Stimulated activated CD4-positive, alpha-beta T cell treated with anti-CD3 and anti-CD28 coated beads, TNF-alpha, amount 100 ng/mL, for 4 hours (primary cell): Measurements from ENCODE around the gene RCHY1.
A peak's percentile ranks its signal among the peaks of the same experiment; 100 is the strongest.
"Not testable (repeated sequence)": the region's sequence is repeated elsewhere in the genome, so short reads cannot be mapped to it uniquely, and the experiment has no call there.

Experiments used
- DNase-seq, 3 experiments: peaks; one replicate each; pipeline ENCODE4 v3.0.0-alpha.2; 2020; ENCODE audit warnings: low read depth in 3 of 3

Gene RCHY1

DNA sequence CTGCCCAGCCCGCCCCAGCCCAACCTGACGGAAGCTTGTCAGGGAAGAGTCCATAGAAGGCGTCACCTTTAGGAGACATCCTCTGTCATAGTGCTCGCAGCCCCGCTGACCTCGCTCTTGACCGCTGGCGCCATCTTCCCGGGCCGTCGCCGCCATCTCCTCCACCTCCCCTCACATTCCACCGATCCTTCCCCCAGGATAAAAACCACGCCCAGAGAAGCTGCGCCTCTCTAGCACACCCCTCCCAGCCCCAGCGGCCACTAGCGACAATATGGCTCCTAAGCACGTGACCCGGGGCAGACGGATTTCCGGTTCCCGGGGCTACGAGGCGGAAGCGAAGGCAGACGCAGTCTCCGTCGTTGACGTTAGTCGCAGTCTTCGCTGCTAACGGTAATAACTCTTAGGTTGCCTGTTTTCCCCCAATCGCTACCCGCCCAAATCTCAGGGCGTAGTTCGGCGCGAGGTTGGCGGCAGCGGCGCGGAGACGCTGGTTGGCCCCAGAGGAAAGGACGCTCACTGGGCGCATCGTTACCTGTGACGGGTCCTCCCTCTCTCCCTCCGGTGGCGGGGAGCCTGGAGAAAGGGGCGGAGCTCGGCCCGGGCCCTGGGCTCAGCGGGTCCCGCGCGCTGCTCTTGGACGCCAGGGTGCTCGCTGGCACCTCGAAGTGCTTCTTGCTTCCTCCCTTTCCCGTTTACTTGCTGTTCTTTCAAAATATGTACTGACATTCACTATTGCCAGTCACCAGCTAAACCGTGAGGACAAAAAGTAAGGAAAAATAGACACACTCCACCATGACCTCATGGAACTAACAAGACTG is at the start of gene RCHY1, which contains the start of gene THAP6:
RCHY1 (minus strand) TSS at position 273 of the 818 bp plus-strand sequence; CDS start at position 156, 117 bp downstream.
THAP6 (plus strand) TSS at position 343 of the 818 bp plus-strand sequence. CDS start 980 bp downstream, outside the sequence.
- peak; percentile 71 to 80 (median 79) for DNase-seq

DNA sequence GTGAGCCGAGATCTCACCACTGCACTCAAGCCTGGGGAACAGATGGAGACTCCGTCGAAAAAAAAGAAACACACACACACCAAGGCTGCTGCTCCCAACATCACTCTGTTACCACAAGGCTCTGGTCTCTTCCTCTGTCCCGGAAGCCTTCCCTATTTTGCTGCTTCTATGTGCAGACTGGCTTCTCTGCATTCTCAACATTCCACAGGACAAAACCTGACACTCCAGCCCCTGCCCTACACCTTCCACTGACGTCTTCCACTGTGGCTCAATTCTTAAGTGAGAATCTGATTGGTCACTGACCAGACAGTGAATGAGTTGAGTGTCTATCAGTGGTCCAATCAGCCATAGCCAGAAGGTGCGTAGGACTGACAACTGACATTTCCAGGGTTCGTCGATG is 47.6 kb upstream of the RCHY1 start:
- no peak for DNase-seq

DNA sequence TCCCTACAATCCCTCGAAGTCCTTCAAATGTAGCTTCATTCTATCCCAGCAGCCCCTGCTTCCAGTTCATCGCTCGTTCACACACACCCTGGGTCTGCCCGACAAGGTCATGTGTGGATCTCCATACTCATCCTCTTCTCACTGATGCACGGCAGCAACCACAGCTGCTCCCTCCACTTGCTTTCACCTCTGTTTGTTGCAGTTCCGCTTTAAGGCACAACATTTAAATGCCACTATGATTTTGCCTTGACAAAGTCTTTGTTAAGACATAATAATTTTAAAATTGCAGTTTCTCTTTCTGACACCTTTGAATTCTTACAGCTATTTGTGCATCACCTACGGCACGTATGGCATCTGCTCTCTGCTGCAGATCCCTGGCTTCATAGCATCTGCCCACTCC is 43.5 kb upstream of the RCHY1 start:
- no peak for DNase-seq

DNA sequence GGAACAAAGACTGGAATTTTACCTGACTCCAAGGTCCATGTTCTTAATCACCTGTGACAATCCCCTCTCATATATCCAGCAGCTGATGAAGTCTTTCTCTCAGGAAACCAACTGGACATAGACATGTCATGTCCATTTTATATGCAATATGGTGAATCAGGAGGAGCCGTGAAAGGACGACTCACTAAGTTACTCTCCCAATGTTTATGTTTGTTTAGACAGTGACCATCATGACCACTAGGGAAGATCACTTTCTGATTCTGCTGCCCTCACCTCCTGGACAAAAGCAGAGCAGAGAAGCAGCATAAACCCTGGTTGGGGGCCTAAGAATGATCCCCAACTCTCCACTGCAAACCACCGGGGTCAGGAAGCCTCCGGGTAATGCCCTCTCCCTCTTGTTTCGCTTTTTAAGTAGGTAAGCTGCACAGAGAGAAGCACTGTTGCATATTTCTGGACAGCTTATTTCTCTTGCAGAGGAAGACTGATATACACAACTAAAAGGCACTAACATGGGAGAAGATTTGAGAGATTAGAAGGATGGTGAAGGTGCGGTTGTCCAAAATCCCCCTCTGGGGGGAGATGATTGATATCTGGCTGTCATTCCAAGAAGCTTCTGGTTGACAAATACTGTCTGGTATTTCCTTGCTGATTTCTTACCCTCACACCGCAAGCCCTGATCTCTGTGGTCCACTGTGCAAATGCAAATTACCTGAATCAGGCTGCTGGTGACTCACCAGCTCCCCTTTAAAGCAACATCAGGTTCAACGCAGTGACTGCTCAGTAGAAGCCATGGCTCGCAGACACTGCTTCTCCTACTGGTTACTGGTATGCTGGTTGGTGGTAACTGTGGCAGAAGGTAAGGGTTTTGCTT is 41.3 kb upstream of the RCHY1 start, which contains the start of gene ODAPH:
ODAPH (plus strand) TSS at position 773 of the 871 bp plus-strand sequence; CDS start at position 790, 17 bp downstream.
- peak in 1 of 3 experiments; percentile 2 for DNase-seq

DNA sequence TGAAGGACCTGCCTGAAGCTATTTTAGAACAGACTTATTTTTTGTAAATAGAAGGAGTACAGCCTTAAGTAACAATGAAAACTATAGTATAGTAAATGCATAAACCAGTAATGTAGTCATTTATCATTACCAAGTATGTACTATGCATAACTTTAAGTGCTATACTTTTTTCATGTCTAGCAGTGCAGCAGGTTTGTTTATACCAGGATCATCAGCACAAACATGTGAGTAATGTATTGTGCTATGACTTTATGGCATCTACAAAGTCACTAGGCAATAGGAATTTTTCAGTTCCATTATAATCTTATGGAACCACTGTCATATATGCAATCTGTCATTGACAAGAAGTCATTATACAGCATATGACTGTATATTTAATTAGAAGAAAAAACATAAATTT is 38.2 kb upstream of the RCHY1 start:
- no peak for DNase-seq

DNA sequence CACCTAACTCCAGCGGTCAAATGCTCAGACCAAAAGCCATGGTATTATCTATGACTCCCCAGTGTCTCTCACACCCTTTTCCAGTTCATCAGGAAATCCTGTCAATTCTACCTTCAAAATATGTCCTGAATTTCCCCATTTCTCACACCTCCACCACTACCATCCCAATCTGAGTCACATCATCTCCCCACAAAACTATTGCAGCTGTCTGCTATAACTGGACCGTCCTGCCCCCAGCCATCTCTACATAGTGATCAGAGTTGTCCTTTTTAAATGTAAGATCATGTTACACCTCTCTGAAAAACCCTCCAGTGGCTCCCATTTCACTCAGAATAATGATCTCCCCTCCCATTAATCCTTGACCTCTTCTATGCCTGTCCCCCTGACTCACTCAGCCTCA is 34.8 kb upstream of the RCHY1 start:
- DNase-seq = no peak

DNA sequence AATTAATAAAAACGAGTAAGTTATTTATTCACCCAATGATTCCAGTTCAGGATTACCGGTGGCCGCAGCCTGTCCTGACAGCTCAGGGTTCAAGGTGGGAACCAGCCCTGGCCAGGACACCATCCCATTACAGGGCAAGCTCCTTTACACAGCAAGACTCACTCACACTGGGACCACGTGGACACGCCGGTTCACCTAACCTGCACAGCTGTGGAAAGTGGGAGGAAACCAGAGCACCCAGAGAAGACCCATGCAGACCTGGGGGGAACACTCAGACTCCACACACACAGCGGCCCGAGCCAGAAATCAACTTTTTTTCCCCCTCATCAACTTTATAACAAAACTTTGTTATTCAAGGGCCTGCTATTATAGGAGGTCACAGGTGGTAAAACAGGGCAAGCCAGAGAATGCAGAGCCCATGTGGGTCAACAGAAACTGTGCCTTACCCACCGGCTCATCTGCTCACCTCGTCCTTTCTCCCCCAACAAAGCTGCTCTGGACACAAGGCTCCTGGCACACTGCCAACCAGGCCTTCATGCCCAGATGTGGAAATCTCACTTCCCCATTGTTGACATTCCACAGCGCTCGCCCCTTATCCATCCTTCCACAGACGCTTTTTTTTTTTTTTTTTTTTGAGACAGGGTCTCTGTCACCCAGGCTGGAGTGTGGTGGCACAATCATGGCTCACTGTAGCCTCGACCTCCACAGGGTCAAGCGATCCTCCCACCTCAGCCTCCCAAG is 33.6 kb upstream of the RCHY1 start:
- DNase-seq = no peak

DNA sequence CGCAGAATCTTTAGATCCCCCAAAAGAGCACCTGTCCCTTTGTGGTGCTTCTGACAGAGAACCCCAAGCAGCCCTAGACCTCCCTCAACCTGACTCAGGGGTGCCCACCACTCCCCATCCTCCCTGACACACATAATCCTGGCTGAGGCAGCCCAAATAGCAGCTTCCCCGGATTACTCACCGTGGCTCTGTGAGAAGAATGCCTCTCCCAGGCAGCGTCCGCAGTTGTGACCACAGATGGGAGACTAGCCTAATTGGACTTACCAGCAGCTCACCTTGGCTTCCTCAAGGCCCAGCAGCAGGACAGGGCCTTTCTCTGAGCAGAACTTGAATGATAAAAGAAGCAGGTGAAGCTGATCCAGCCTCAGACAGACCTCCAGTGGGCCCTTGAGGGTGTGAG is 31.3 kb upstream of the RCHY1 start:
- no peak for DNase-seq

DNA sequence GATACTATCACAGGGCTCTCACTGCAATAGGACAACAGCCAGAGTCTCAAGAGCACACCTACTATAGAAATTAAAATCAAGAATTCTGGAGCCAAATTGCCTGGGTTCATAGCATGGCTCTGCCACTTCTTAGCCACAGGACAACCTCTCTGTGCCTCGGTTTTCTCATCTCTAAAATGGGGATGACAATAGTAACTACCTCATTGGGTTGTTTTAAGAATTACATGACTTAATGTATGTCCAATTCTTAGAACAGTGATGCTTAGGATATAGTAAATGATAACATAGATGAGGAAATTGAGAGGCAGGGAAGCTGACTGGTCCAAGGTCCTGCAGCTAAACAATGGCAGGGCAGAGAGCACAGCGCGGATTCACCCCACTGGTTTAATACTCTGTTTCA is 30.7 kb upstream of the RCHY1 start:
- no peak for DNase-seq

DNA sequence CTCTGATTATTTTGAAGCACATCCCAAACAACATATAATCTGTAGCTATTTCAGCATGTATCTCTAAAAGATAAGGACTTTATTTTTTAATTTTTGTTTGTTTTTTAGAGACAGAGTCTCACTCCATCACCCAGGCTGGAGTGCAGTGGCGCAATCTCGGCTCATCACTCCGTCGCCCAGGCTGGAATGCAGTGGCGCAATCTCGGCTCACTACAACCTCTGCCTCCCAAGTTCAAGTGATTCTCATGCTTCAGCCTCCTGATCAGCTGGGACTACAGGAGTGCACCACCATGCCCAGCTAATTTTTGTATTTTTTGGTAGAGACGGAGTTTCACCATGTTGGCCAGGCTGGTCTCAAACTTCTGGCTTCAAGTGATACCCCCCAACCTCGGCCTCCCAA is 30.0 kb upstream of the RCHY1 start:
- DNase-seq = not testable (repeated sequence)

DNA sequence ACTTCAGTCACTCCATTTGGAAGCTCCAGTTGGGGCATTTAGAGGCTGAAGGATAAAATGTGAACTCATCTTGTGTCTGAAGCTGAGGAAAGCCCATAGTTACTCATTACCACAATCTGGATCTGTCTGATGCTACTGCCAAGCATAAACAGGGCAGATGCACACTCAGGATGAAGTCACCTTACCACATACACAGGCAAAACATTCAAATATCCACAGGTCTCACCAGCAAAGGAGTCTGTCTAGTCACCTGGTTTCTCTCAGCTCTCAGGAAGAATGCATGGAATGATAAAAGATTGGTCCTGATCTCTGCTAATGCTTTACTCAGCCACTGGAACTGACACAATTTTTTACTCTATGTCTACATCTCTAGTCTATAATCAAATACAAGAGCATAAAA is 28.6 kb upstream of the RCHY1 start:
- no peak for DNase-seq

DNA sequence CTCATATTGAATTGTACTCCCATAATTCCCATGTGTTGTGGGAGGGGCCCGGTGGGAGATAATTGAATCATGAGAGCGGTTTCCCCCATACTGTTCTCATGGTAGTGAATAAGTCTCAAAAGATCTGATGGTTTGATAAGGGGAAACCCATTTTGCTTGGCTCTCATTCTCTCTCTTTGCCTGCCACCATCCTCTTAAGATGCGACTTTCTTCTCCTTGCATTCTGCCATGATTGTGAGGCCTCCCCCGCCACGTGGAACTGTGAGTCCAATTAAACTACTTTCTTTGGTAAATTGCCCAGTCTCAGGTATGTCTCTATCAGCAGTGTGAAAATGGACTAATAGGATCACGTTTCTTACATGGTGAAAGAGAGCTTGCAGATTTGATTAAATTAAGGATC is 23.1 kb upstream of the RCHY1 start:
- DNase-seq = not testable (repeated sequence)

DNA sequence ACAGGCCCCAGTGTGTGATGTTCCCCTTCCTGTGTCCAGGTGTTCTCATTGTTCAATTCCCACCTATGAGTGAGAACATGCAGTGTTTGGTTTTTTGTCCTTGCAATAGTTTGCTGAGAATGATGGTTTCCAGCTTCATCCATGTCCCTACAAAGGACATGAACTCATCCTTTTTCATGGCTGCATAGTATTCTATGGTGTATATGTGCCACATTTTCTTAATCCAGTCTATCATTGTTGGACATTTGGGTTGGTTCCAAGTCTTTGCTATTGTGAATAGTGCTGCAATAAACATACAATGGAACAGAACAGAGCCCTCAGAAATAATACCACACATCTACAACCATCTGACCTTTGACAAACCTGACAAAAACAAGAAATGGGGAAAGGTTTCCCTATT is 19.7 kb upstream of the RCHY1 start:
- DNase-seq = not testable (repeated sequence)

DNA sequence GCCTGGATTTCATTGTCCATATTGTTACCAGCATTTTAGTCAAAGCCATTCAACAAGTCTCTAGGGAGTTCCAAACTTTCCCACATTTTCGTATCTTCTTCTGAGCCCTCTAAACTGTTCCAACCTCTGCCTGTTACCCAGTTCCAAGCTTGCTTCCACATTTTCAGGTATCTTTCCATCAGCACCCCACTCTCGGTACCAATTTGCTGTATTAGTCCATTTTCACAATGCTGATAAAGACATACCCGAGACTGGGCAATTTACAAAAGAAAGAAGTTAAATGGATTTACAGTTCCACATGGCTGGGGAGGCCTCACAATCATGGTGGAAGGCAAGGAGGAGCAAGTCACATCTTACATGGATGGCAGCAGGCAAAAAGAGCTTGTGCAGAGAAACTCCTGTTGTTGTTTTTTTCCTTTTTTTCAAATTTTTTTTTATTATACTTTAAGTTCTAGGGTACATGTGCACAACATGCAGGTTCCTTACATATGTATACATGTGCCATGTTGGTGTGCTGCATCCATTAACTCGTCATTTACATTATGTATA is 19.2 kb upstream of the RCHY1 start:
- DNase-seq = not testable (repeated sequence)

DNA sequence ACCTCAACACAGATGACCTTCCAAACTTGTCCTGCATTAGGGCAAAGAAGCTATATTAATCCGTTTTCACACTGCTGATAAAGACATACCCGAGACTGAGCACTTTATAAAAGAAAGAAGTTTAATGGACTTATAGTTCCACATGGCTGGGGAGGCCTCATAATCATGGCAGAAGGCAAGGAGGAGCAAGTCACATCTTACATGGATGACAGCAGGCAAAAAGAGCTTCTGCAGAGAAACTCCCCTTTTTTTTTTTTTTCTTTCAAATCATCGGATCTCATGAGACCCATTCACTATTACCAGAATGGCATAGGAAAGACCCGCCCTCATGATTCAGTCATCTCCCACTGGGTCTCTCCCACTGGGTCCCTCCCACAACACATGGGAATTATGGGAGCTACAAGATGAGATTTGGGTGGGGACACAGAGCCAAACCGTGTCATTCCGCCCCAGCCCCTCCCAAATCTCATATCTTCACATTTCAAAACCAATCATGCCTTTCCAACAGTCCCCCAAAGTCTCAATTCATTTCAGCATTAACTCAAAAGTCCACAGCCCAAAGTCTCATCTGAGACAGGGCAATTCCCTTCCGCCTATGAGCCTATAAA is 17.4 kb upstream of the RCHY1 start:
- DNase-seq = not testable (repeated sequence)

DNA sequence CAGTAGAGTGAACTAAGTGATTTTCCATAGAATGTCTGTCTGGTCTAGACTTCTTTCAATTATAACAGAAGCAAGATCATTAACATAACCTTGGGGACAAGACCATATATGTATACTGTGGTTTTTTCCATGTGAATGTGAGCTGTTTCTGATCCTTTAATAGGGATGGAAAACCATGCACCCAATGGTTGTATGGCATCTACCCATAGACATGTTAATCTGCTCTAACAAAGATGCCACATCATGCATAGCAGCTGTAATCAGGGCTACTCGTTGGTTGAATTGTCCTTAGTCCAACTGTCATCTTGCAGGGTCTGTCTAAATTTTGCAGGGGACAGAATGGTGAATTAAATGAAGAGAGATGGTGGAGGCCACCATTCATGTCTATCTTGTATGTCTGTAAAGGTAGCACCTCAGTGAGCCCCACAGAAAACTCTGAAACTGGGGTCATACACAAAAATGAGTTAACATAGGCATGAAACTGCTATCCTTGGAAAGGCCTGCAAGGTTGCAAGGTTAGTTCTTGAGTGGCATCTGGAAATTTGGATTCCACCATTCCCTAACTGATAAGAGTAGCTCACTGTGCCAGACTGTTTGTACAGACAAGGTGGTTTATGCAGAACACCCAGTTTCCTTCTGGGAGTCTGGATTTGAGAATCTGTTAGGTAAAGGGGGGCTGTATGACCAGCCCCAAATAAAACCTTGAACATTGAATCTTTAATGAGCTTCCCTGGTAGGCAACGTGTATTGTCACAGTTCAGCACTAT is 16.5 kb upstream of the RCHY1 start:
- DNase-seq = no peak

DNA sequence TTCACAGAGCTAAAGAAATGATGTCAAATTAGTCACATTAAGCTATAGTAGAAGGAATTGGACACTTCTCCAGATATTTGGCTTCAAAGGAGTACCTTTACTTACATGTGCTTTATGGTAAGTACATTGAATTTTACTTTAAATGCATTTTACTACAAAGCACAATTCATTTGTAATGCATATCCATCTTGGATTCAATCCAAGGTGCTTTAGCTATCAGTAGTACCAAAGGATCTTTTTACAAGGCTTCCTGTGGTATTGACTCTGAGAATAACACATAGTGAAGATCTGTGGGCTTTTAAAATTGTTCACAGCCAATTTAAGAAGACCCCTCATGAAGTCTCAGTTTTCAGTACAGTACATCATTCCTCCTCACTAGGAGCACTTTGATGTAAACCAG is 13.3 kb upstream of the RCHY1 start:
- no peak for DNase-seq

DNA sequence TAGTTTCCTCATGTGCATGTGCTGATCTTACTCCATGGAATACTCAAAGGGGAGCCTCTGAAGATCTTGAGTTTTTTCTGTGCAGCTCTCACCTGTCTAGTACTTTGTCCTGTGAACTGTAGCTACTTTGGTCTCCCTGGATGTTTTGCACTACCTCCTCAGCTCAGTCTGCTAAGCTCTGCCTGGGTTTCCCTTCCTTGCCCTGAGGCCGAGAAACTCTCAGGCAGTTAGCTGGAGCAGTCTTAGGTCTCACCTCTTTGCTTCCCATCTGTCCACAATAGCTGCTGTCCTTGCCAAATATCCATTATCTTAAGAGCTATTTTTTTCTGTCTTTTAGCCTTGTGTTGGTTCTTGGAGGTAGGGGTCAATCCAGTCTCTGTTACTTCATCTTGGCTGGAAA is 11.7 kb upstream of the RCHY1 start:
- no peak for DNase-seq

DNA sequence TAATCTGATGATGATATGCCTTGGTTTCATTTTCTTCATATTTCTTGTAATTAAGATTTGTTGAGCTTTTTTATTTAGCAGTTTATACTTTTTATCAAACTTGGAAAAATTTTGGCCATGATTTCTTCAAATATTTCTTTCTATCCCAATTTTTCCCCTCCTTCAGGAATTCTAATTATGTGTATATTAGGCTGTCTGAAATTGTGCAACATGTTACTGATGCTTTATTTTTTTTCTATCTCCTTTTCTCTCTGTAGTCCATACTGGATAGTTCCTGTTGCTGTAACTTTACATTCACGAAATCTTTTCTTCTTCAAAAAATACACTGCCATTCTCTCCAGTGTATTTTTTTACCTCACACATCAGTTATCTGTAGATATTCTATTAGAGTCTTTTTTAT is 10.9 kb upstream of the RCHY1 start:
- DNase-seq = no peak

DNA sequence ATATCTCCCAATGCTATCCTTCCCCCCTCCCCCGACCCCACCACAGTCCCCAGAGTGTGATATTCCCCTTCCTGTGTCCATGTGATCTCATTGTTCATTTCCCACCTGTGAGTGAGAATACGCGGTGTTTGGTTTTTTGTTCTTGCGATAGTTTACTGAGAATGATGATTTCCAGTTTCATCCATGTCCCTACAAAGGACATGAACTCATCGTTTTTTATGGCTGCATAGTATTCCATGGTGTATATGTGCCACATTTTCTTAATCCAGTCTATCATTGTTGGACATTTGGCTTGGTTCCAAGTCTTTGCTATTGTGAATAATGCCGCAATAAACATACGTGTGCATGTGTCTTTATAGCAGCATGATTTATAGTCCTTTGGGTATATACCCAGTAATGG is 5.2 kb upstream of the RCHY1 start:
- DNase-seq = not testable (repeated sequence)
